G401 (cell line): ENCODE results near the gene ZC3HAV1L. TPM values are rescaled to one million over a fixed set of nuclear protein-coding genes. Genes with fewer than 3 reads are reported as not detected.
"Not testable (repeated sequence)": the region's sequence is repeated elsewhere in the genome, so short reads cannot be mapped to it uniquely, and the experiment has no call there.

Source experiments
- DNase-seq: peaks from one replicate; pipeline ENCODE4 v3.0.0-alpha.2; 2015; ENCODE audit warnings: low spot score
- in situ Hi-C: cut with HindIII; loops from 2 replicates; pipeline ENCODE4 v1.10.0; 2016; ENCODE audit warnings: low sequenced_read_pairs, mixed read lengths
- total RNA-seq: library from RNA; depleted of rRNA; stranded (reverse); fragments of >200 nt; shearing (Covaris generic); gene quantifications from 2 replicates; pipeline ENCODE4 v1.2.3, GENCODE V29; 2014; rRNA removed

Gene ZC3HAV1L
- 22.2 and 22.3 TPM in 2 replicates for total RNA-seq

GRCh38 chr7:139035586-139036353 lies at the start of gene ZC3HAV1L:
ZC3HAV1L (minus strand) TSS chr7:139036042; CDS start chr7:139036017, 25 bp downstream.
- no peak for DNase-seq
- in situ Hi-C loops = no loop called here

- DNase-seq = no peak
- in situ Hi-C loops = no loop called here
These were observed 48.9 kb upstream of the ZC3HAV1L start for GRCh38 chr7:139084709-139085108.

- in situ Hi-C loops = no loop called here
- no peak for DNase-seq
These were observed 45.7 kb upstream of the ZC3HAV1L start for GRCh38 chr7:139081584-139081983.

- no peak for DNase-seq
- in situ Hi-C loops = no loop called here
These were observed 45.1 kb upstream of the ZC3HAV1L start for GRCh38 chr7:139080905-139081304.

- in situ Hi-C loops = no loop called here
- DNase-seq = no peak
These were observed 44.0 kb upstream of the ZC3HAV1L start for GRCh38 chr7:139079861-139080260.

- no peak for DNase-seq
- in situ Hi-C loops = no loop called here
These were observed 43.1 kb upstream of the ZC3HAV1L start for GRCh38 chr7:139078911-139079310.

GRCh38 chr7:139078399-139078798 lies 42.6 kb upstream of the ZC3HAV1L start:
- in situ Hi-C loops = no loop called here
- no peak for DNase-seq

GRCh38 chr7:139077706-139078105 lies 41.9 kb upstream of the ZC3HAV1L start:
- DNase-seq, in situ Hi-C loops: not testable (repeated sequence)

GRCh38 chr7:139075871-139076686 lies 40.2 kb upstream of the ZC3HAV1L start:
- in situ Hi-C loops = no loop called here

GRCh38 chr7:139075031-139075652 lies 39.3 kb upstream of the ZC3HAV1L start:
- in situ Hi-C loops = no loop called here
- DNase-seq = peak; percentile 69

More at GRCh38 chr7:139075871-139076686, 40.2 kb upstream of the ZC3HAV1L start:
- no peak for DNase-seq

- in situ Hi-C loops = no loop called here
- DNase-seq = no peak
These were observed 37.0 kb upstream of the ZC3HAV1L start for GRCh38 chr7:139072796-139073195.

GRCh38 chr7:139071680-139072079 lies 35.8 kb upstream of the ZC3HAV1L start:
- in situ Hi-C loops = no loop called here
- DNase-seq = no peak

GRCh38 chr7:139068544-139069399 lies 32.9 kb upstream of the ZC3HAV1L start:
- no peak for DNase-seq
- in situ Hi-C loops = no loop called here

- in situ Hi-C loops = no loop called here
These were observed 30.5 kb upstream of the ZC3HAV1L start for GRCh38 chr7:139066315-139066714.

GRCh38 chr7:139065323-139065722 lies 29.5 kb upstream of the ZC3HAV1L start:
- no peak for DNase-seq
- in situ Hi-C loops = no loop called here

More at GRCh38 chr7:139066315-139066714, 30.5 kb upstream of the ZC3HAV1L start:
- no peak for DNase-seq

GRCh38 chr7:139061416-139061815 lies 25.6 kb upstream of the ZC3HAV1L start:
- in situ Hi-C loops = no loop called here
- DNase-seq = no peak

- in situ Hi-C loops = no loop called here
- no peak for DNase-seq
These were observed 24.9 kb upstream of the ZC3HAV1L start for GRCh38 chr7:139060695-139061237.

GRCh38 chr7:139059905-139060304 lies 24.1 kb upstream of the ZC3HAV1L start:
- DNase-seq = no peak
- in situ Hi-C loops = no loop called here

GRCh38 chr7:139058943-139059342 lies 23.1 kb upstream of the ZC3HAV1L start:
- no peak for DNase-seq
- in situ Hi-C loops = no loop called here
